SW 1271 (cell line): ENCODE data around the gene OCEL1.
A peak's percentile ranks its signal among the peaks of the same experiment; 100 is the strongest.

Source experiments
- DNase-seq, 2 experiments: peaks; one replicate each; lab custom pipeline; 2025; lab: John Stamatoyannopoulos, UW

OCEL1 gene

GRCh38 chr19:17210296-17210695 is 15.7 kb upstream of the OCEL1 start:
- no peak for DNase-seq

GRCh38 chr19:17211547-17212446 is 14.2 kb upstream of the OCEL1 start:
- DNase-seq: no peak

- no peak for DNase-seq
Measured at GRCh38 chr19:17213334-17213733, 12.7 kb upstream of the OCEL1 start.

GRCh38 chr19:17214508-17215126 is 11.4 kb upstream of the OCEL1 start:
- DNase-seq: no peak

- DNase-seq: peak; percentile 64 to 85
Measured at GRCh38 chr19:17215127-17215971, 10.7 kb upstream of the OCEL1 start, which contains the start of gene USE1. TSS of gene USE1 (plus strand) at chr19:17215357. CDS start at chr19:17215406, 49 bp downstream.

- DNase-seq: no peak
Measured at GRCh38 chr19:17216058-17216670, 9.9 kb upstream of the OCEL1 start.

GRCh38 chr19:17219286-17219685 is 6.7 kb upstream of the OCEL1 start:
- no peak for DNase-seq

- peak in 1 of 2 experiments; percentile 48 for DNase-seq
Measured at GRCh38 chr19:17220207-17220758, 5.7 kb upstream of the OCEL1 start.

GRCh38 chr19:17225053-17225452 is 973 bp upstream of the OCEL1 start:
- DNase-seq: no peak

- no peak for DNase-seq
Measured at GRCh38 chr19:17227798-17228367, 1.9 kb downstream of the OCEL1 start.

- DNase-seq: no peak
Measured at GRCh38 chr19:17229890-17230289, 3.9 kb downstream of the OCEL1 start.

GRCh38 chr19:17232258-17232657 is 6.2 kb downstream of the OCEL1 start:
- DNase-seq: no peak

GRCh38 chr19:17234911-17235299 is 8.9 kb downstream of the OCEL1 start:
- peak in 1 of 2 experiments; percentile 57 for DNase-seq

GRCh38 chr19:17235300-17235970 is 9.4 kb downstream of the OCEL1 start:
- peak in 1 of 2 experiments; percentile 67 for DNase-seq

GRCh38 chr19:17235971-17236777 is 10.1 kb downstream of the OCEL1 start:
- DNase-seq: peak in 1 of 2 experiments; percentile 70

GRCh38 chr19:17236811-17237543 is 11.0 kb downstream of the OCEL1 start:
- no peak for DNase-seq

GRCh38 chr19:17237747-17238706 is 12.0 kb downstream of the OCEL1 start:
- no peak for DNase-seq
